ENCODE data around the gene C14orf119.

Gene C14orf119

DNA sequence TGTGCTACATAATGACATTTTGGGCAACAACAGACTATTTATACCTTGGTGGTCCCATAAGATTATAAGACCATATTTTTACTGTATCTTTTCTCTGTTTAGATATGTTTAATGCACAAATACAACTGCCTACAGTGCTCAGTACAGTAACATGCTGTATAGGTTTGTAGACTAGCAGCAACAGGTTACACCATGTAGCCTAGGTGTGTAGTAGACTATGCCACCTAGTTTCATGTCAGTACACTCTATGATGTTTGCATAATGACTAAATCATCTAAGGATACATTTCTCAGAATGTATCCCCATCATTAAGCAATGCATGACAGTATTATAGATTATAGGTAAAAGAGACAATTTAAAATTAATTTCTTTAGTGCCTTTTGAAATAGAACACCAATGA is 54.4 kb downstream of the C14orf119 start:
- DNase-seq (ENCODE audit: low read depth in 2 of 2) = no peak
